SIG-M5 (cell line): ENCODE data around the gene ZNF597.

Experiments
- DNase-seq: peaks from one replicate; lab custom pipeline; 2025; lab: John Stamatoyannopoulos, UW

The ZNF597 gene

GRCh38 chr16:3443108-3444031 lies at the start of gene ZNF597, which contains the start of gene NAA60:
TSS of gene ZNF597 (minus strand) at chr16:3443504. CDS start at chr16:3443153, 351 bp downstream.
TSS of gene NAA60 (plus strand) at chr16:3443680. CDS start at chr16:3476228, 32,548 bp downstream.
- peak; percentile 76 for DNase-seq

- no peak for DNase-seq
These were observed 49.1 kb upstream of the ZNF597 start for GRCh38 chr16:3492356-3492755.

GRCh38 chr16:3490911-3491629 lies 47.8 kb upstream of the ZNF597 start:
- no peak for DNase-seq

- DNase-seq: no peak
These were observed 45.5 kb upstream of the ZNF597 start for GRCh38 chr16:3488801-3489200.

GRCh38 chr16:3487521-3488410 lies 44.5 kb upstream of the ZNF597 start:
- DNase-seq: no peak

GRCh38 chr16:3486506-3487215 lies 43.4 kb upstream of the ZNF597 start:
- no peak for DNase-seq

- DNase-seq: no peak
These were observed 42.7 kb upstream of the ZNF597 start for GRCh38 chr16:3485821-3486505.

- DNase-seq: no peak
These were observed 41.9 kb upstream of the ZNF597 start for GRCh38 chr16:3485097-3485745.

GRCh38 chr16:3484318-3485096 lies 41.2 kb upstream of the ZNF597 start:
- DNase-seq: no peak

- no peak for DNase-seq
These were observed 39.4 kb upstream of the ZNF597 start for GRCh38 chr16:3482659-3483241.

- no peak for DNase-seq
These were observed 38.7 kb upstream of the ZNF597 start for GRCh38 chr16:3481696-3482658.

GRCh38 chr16:3480901-3481695 lies 37.8 kb upstream of the ZNF597 start:
- no peak for DNase-seq

- no peak for DNase-seq
These were observed 36.4 kb upstream of the ZNF597 start for GRCh38 chr16:3479654-3480216.

GRCh38 chr16:3478242-3478925 lies 35.1 kb upstream of the ZNF597 start:
- DNase-seq: no peak

GRCh38 chr16:3476409-3476808 lies 33.1 kb upstream of the ZNF597 start:
- no peak for DNase-seq
